K562 (cell line): ENCODE data around the gene MEGF10.
"Not testable (repeated sequence)": the region's sequence is repeated elsewhere in the genome, so short reads cannot be mapped to it uniquely, and the experiment has no call there.

Experiments
- CHD4 ChIP-seq: fragments of 200-600 bp; sonication (generic); IDR thresholded peaks from 3 replicates; pipeline ENCODE4 v1.6.1; 2012; ENCODE audit warnings: low read depth, mild to moderate bottlenecking, mixed read lengths, low read length, inconsistent platforms; ENCODE audit not compliant: insufficient read depth, insufficient replicate concordance, poor library complexity, severe bottlenecking
- EGR1 ChIP-seq: fragments of 450-650 bp; conservative IDR thresholded peaks from 2 replicates; pipeline ENCODE4 v1.6.1; 2017; ENCODE audit warnings: mild to moderate bottlenecking
- EZH2 ChIP-seq: IDR thresholded peaks from 2 replicates; pipeline ENCODE4 v1.6.1; 2012; ENCODE audit warnings: low read depth, mild to moderate bottlenecking, inconsistent platforms, low read length, borderline replicate concordance
- KHSRP ChIP-seq: fragments of 450-650 bp; IDR thresholded peaks from 2 replicates; pipeline ENCODE4 v1.6.1; 2017
- RNF2 ChIP-seq: sonication (generic); IDR thresholded peaks from 2 replicates; pipeline ENCODE4 v1.6.1; 2016
- SOX6 ChIP-seq: fragments of 450-650 bp; IDR thresholded peaks from 2 replicates; pipeline ENCODE4 v1.6.1; 2014; ENCODE audit warnings: mild to moderate bottlenecking
- TARDBP ChIP-seq: fragments of 450-650 bp; IDR thresholded peaks from 2 replicates; pipeline ENCODE4 v1.6.1; 2016
- USF2 ChIP-seq: sonication (generic); formaldehyde crosslinking; IDR thresholded peaks from 2 replicates; pipeline ENCODE4 v1.5.0; 2020; ENCODE audit warnings: missing genetic modification reagents
- TF ChIP-seq, protein P1 (sequence below): fragments of 250-450 bp; sonication (Bioruptor Pico); IDR thresholded peaks from 2 replicates; pipeline ENCODE4 v1.8.0; 2021; ENCODE audit warnings: moderate library complexity, mild to moderate bottlenecking, inconsistent platforms
- TF ChIP-seq, protein P2 (sequence below): sonication (generic); formaldehyde crosslinking; IDR thresholded peaks from 2 replicates; pipeline ENCODE4 v1.8.0; 2022; ENCODE audit warnings: mild to moderate bottlenecking, missing genetic modification reagents
- TF ChIP-seq, protein P3 (sequence below): fragments of 450-650 bp; IDR thresholded peaks from 2 replicates; pipeline ENCODE4 v1.6.1; 2017; ENCODE audit warnings: mild to moderate bottlenecking, moderate library complexity

GRCh38 chr5:127308325-127308724 lies 17.7 kb downstream of the MEGF10 start:
- TF ChIP-seq TARDBP; SOX6; USF2 (CRISPR knock-in tag); KHSRP; RNF2; CHD4; EZH2; EGR1: not testable (repeated sequence)
- TF ChIP-seq, protein P1, sequence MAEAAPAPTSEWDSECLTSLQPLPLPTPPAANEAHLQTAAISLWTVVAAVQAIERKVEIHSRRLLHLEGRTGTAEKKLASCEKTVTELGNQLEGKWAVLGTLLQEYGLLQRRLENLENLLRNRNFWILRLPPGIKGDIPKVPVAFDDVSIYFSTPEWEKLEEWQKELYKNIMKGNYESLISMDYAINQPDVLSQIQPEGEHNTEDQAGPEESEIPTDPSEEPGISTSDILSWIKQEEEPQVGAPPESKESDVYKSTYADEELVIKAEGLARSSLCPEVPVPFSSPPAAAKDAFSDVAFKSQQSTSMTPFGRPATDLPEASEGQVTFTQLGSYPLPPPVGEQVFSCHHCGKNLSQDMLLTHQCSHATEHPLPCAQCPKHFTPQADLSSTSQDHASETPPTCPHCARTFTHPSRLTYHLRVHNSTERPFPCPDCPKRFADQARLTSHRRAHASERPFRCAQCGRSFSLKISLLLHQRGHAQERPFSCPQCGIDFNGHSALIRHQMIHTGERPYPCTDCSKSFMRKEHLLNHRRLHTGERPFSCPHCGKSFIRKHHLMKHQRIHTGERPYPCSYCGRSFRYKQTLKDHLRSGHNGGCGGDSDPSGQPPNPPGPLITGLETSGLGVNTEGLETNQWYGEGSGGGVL, result not testable (repeated sequence)
- TF ChIP-seq, protein P2, sequence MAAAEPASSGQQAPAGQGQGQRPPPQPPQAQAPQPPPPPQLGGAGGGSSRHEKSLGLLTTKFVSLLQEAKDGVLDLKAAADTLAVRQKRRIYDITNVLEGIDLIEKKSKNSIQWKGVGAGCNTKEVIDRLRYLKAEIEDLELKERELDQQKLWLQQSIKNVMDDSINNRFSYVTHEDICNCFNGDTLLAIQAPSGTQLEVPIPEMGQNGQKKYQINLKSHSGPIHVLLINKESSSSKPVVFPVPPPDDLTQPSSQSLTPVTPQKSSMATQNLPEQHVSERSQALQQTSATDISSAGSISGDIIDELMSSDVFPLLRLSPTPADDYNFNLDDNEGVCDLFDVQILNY, result not testable (repeated sequence)
- TF ChIP-seq, protein P3, sequence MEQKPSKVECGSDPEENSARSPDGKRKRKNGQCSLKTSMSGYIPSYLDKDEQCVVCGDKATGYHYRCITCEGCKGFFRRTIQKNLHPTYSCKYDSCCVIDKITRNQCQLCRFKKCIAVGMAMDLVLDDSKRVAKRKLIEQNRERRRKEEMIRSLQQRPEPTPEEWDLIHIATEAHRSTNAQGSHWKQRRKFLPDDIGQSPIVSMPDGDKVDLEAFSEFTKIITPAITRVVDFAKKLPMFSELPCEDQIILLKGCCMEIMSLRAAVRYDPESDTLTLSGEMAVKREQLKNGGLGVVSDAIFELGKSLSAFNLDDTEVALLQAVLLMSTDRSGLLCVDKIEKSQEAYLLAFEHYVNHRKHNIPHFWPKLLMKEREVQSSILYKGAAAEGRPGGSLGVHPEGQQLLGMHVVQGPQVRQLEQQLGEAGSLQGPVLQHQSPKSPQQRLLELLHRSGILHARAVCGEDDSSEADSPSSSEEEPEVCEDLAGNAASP, result not testable (repeated sequence)
